AG09319 (cell line): ENCODE measurements around the gene NLGN1.

Experiments used
- DNase-seq: peaks from one replicate; pipeline ENCODE4 v3.0.0-alpha.2; 2010; ENCODE audit warnings: low read depth; ENCODE audit errors: extremely low read depth
- CTCF ChIP-seq: IDR thresholded peaks from 2 replicates; pipeline ENCODE4 v1.5.1; 2011; ENCODE audit warnings: low read depth, mild to moderate bottlenecking, inconsistent platforms, low read length, moderate library complexity

Gene NLGN1

GRCh38 chr3:173699353-173699752, 301.8 kb downstream of the NLGN1 start:
- TF ChIP-seq CTCF: no peak
- DNase-seq: no peak

- no peak for DNase-seq
- TF ChIP-seq CTCF: no peak
Measured at GRCh38 chr3:173700336-173700735, 302.8 kb downstream of the NLGN1 start.

GRCh38 chr3:173702561-173702960, 305.0 kb downstream of the NLGN1 start:
- no peak for TF ChIP-seq CTCF
- no peak for DNase-seq

GRCh38 chr3:173703771-173704170, 306.2 kb downstream of the NLGN1 start:
- no peak for TF ChIP-seq CTCF
- no peak for DNase-seq

GRCh38 chr3:173706630-173707029, 309.1 kb downstream of the NLGN1 start:
- TF ChIP-seq CTCF: no peak
- no peak for DNase-seq

GRCh38 chr3:173708191-173708590, 310.6 kb downstream of the NLGN1 start:
- DNase-seq: no peak
- TF ChIP-seq CTCF: no peak

- no peak for TF ChIP-seq CTCF
- no peak for DNase-seq
Measured at GRCh38 chr3:173709026-173709425, 311.5 kb downstream of the NLGN1 start.
